ENCODE measurements around the gene OPRD1.

Gene OPRD1

GRCh38 chr1:28776341-28776740, 35.6 kb upstream of the OPRD1 start:
- TF ChIP-seq CTCF (IDR thresholded peaks at IDR 0.05; ENCODE audit: low read depth, low read length), result no peak
- DNase-seq (ENCODE audit: low read depth, low spot score), result no peak
- in situ Hi-C loops (cut with HindIII; ENCODE audit: low sequenced_read_pairs), result no loop called here
- H3K4me3 ChIP-seq (ENCODE audit: low read depth, low read length), result no peak overlapping the region

GRCh38 chr1:28778021-28778420, 33.9 kb upstream of the OPRD1 start:
- no peak for TF ChIP-seq CTCF (IDR thresholded peaks at IDR 0.05; ENCODE audit: low read depth, low read length)
- in situ Hi-C loops (cut with HindIII; ENCODE audit: low sequenced_read_pairs), result no loop called here
- no peak for DNase-seq (ENCODE audit: low read depth, low spot score)
- no peak overlapping the region for H3K4me3 ChIP-seq (ENCODE audit: low read depth, low read length)

GRCh38 chr1:28779751-28780408, 32.1 kb upstream of the OPRD1 start:
- DNase-seq (ENCODE audit: low read depth, low spot score), result no peak
- in situ Hi-C loops (cut with HindIII; ENCODE audit: low sequenced_read_pairs), result no loop called here
- TF ChIP-seq CTCF (IDR thresholded peaks at IDR 0.05; ENCODE audit: low read depth, low read length), result no peak
- no peak overlapping the region for H3K4me3 ChIP-seq (ENCODE audit: low read depth, low read length)

- in situ Hi-C loops (cut with HindIII; ENCODE audit: low sequenced_read_pairs), result no loop called here
- no peak for DNase-seq (ENCODE audit: low read depth, low spot score)
- TF ChIP-seq CTCF (IDR thresholded peaks at IDR 0.05; ENCODE audit: low read depth, low read length), result no peak
- no peak overlapping the region for H3K4me3 ChIP-seq (ENCODE audit: low read depth, low read length)
Observed at GRCh38 chr1:28781305-28781704, 30.7 kb upstream of the OPRD1 start.

GRCh38 chr1:28782011-28782410, 30.0 kb upstream of the OPRD1 start:
- no peak overlapping the region for H3K4me3 ChIP-seq (ENCODE audit: low read depth, low read length)
- in situ Hi-C loops (cut with HindIII; ENCODE audit: low sequenced_read_pairs), result no loop called here
- no peak for DNase-seq (ENCODE audit: low read depth, low spot score)
- no peak for TF ChIP-seq CTCF (IDR thresholded peaks at IDR 0.05; ENCODE audit: low read depth, low read length)

GRCh38 chr1:28783363-28783762, 28.6 kb upstream of the OPRD1 start:
- no peak for TF ChIP-seq CTCF (IDR thresholded peaks at IDR 0.05; ENCODE audit: low read depth, low read length)
- no peak overlapping the region for H3K4me3 ChIP-seq (ENCODE audit: low read depth, low read length)
- no peak for DNase-seq (ENCODE audit: low read depth, low spot score)
- in situ Hi-C loops (cut with HindIII; ENCODE audit: low sequenced_read_pairs), result no loop called here
